Lung (tissue), 12 donors: ENCODE results near the gene TTLL5. TPM values are rescaled to one million over a fixed set of nuclear protein-coding genes. Genes with fewer than 3 reads are reported as not detected.
"Not testable (repeated sequence)": the region's sequence is repeated elsewhere in the genome, so short reads cannot be mapped to it uniquely, and the experiment has no call there.

Experiments used
- ATAC-seq: fragments of 200-7000 bp; cut with Tn5 transposase; one replicate; pipeline ENCODE4 v1.9.1; 2020; ENCODE audit warnings: moderate number of reproducible peaks; ENCODE audit not compliant: insufficient read depth, low FRiP score
- DNase-seq, 3 donors: peaks; one replicate each; pipeline ENCODE4 v3.0.0-alpha.2; 2013 to 2017
- H3K27ac ChIP-seq, 2 donors: one replicate each; pipeline ENCODE4 v1.5.1; 2013; ENCODE audit warnings: mild to moderate bottlenecking in 2 of 2, moderate library complexity in 2 of 2, control low read depth in 1 of 2, inconsistent platforms in 1 of 2, low read depth in 1 of 2, low read length in 1 of 2
- H3K27me3 ChIP-seq, 3 donors: one replicate each; pipeline ENCODE4 v1.5.1; 2013; ENCODE audit warnings: low read length in 2 of 3; ENCODE audit not compliant: control insufficient read depth in 3 of 3, insufficient read depth in 3 of 3
- H3K36me3 ChIP-seq, 4 donors: one replicate each; pipeline ENCODE4 v1.5.1; 2013; ENCODE audit warnings: low read length in 4 of 4, mild to moderate bottlenecking in 1 of 4, moderate library complexity in 1 of 4; ENCODE audit not compliant: control insufficient read depth in 4 of 4, insufficient read depth in 4 of 4
- H3K4me1 ChIP-seq, 5 donors: one replicate each; pipeline ENCODE4 v1.5.1; 2013; ENCODE audit warnings: low read length in 5 of 5, mild to moderate bottlenecking in 2 of 5, moderate library complexity in 1 of 5; ENCODE audit not compliant: control insufficient read depth in 5 of 5, insufficient read depth in 5 of 5
- H3K4me3 ChIP-seq: one replicate; pipeline ENCODE4 v1.5.1; 2013; ENCODE audit warnings: mild to moderate bottlenecking, control low read depth, moderate library complexity
- H3K9ac ChIP-seq, 2 donors: one replicate each; pipeline ENCODE4 v1.5.1; 2013; ENCODE audit warnings: low read length in 2 of 2, control low read depth in 1 of 2; ENCODE audit not compliant: insufficient read depth in 1 of 2
- H3K9me3 ChIP-seq, 4 donors: one replicate each; pipeline ENCODE4 v1.5.1; 2013; ENCODE audit warnings: low read length in 3 of 4, mild to moderate bottlenecking in 1 of 4, moderate library complexity in 1 of 4; ENCODE audit not compliant: control insufficient read depth in 4 of 4, insufficient read depth in 3 of 4
- WGBS, 2 donors: extraction: QIAGEN DNeasy Blood & Tissue Kit; methylation state at CpG; one replicate each; pipeline ENCODE4 v1.1.7; 2013; 5-methylcytosine and 5-hydroxymethylcytosine counted together
- polyA plus RNA-seq, 2 donors: library from polyadenylated mRNA; stranded (reverse); fragments of 200-250 nt; gene quantifications; one replicate each; pipeline ENCODE4 v1.2.1, GENCODE V29; 2013
- total RNA-seq, 2 donors: library from RNA; depleted of rRNA in 1 of 2; stranded (reverse); fragments of >200 nt in 1 of 2; gene quantifications; one replicate each; pipeline ENCODE4 v1.2.1, GENCODE V29; 2014 to 2021
- TF ChIP-seq, protein P1 (sequence below): IDR thresholded peaks from 2 replicates; pipeline ENCODE4 v1.5.1; 2012; ENCODE audit warnings: mild to moderate bottlenecking; ENCODE audit errors: control extremely low read depth, extremely low read depth
- donor health status: control.
- donor health status: control.
- donor health status: Bipolar disorder and iron deficiency.
- donor health status: healthy.
- donor health status: DM: yes; HTN: yes; CAD: no.

Gene TTLL5
- total and polyA plus RNA-seq, 4 donors, result 10.3 to 58.6 (median 28.8) TPM

DNA sequence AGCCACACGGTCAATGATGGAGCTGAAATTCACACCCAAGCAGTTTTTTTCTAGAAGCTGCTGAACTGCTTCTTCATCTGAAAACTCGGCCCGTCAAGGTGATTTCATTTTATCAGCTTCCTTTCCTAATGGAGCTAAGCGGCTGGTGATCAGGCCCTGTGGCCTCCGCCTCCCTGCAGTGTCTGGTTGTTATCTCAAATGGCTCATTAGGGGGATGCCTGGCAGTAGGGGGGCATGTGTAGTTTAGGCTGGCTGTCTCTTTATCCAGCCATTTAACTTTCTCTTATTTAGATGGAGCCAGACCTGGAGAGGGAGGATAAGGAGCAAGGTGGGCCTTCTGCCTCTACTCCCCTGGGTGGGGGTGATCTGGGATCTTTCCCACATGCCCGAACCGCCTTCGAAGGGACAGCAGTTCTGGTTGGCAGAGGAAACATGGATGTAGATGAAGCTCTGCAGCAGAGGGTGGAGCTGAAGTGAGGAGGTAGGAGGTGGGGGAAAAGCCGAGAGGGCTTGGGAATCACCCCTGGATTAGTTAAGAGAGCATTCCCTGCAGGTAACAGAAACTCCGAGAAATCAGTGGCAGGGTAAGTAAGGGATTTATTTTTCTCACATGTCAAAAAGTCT is 256.4 kb downstream of the TTLL5 start:
- no peak for ATAC-seq
- WGBS, 2 donors, result 86 to 92% methylated on average over 10 of the region's 10 CpGs
- no peak for DNase-seq
- Histone ChIP-seq H3K9me3 (no peaks in the 10 kb centered on the region), H3K4me3 (no peak overlapping the region), H3K27ac (no peak overlapping the region), H3K4me1 (no peaks in the 10 kb centered on the region), H3K27me3 (no peaks in the 10 kb centered on the region), H3K9ac (no peak overlapping the region), H3K36me3 (peaks cover 0 to 2% (median 0%) of the 10 kb centered on the region in 4 donors)
- TF ChIP-seq, protein P1, sequence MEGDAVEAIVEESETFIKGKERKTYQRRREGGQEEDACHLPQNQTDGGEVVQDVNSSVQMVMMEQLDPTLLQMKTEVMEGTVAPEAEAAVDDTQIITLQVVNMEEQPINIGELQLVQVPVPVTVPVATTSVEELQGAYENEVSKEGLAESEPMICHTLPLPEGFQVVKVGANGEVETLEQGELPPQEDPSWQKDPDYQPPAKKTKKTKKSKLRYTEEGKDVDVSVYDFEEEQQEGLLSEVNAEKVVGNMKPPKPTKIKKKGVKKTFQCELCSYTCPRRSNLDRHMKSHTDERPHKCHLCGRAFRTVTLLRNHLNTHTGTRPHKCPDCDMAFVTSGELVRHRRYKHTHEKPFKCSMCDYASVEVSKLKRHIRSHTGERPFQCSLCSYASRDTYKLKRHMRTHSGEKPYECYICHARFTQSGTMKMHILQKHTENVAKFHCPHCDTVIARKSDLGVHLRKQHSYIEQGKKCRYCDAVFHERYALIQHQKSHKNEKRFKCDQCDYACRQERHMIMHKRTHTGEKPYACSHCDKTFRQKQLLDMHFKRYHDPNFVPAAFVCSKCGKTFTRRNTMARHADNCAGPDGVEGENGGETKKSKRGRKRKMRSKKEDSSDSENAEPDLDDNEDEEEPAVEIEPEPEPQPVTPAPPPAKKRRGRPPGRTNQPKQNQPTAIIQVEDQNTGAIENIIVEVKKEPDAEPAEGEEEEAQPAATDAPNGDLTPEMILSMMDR, result no peak

DNA sequence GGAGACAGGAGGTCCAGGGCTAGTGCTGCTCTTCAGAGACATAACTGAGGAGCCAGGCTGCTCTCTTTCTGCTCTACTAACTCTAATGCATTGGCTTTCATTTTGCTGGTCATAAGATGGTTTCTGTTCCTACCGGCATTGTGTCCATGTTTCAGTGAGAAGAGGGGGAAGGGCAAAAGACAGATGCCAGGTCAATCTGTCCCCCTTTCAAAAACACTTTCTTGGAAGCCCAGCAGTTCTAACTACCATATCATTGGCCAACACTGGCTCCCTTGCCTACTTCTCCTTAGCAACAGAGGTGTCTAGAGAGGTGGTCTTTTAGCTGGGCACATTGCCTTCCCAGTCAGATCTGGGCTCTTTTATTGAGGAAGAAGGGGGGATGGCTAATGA is 256.9 kb downstream of the TTLL5 start:
- Histone ChIP-seq H3K27me3 (no peaks in the 10 kb centered on the region), H3K27ac (no peak overlapping the region), H3K4me1 (no peaks in the 10 kb centered on the region), H3K9me3 (no peaks in the 10 kb centered on the region), H3K4me3 (no peak overlapping the region), H3K9ac (no peak overlapping the region), H3K36me3 (peaks cover 0 to 2% (median 0%) of the 10 kb centered on the region in 4 donors)
- no peak for DNase-seq
- TF ChIP-seq, protein P1, result no peak
- WGBS, 2 donors, result 78 to 86% methylated on average over 1 of the region's 1 CpG
- no peak for ATAC-seq

DNA sequence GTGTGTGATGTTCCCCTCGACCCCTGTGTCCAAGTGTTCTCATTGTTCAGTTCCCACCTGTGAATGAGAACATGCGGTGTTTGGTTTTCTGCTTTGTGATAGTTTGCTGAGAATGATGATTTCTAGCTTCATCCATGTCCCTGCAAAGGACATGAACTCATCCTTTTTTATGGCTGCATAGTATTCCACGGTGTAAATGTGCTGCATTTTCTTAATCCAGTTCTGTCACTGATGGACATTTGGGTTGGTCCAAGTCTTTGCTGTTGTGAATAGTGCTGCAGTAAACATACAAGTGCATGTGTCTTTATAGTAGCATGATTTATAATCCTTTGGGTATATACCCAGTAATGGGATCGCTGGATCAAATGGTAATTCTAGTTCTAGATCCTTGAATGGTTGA is 259.4 kb downstream of the TTLL5 start:
- not testable (repeated sequence) for H3K36me3 ChIP-seq, H3K9me3 ChIP-seq, DNase-seq, H3K4me1 ChIP-seq, H3K4me3 ChIP-seq, H3K9ac ChIP-seq, ATAC-seq, H3K27me3 ChIP-seq, H3K27ac ChIP-seq
- 88 to 97% methylated on average over 4 of the region's 4 CpGs for WGBS, 2 donors

DNA sequence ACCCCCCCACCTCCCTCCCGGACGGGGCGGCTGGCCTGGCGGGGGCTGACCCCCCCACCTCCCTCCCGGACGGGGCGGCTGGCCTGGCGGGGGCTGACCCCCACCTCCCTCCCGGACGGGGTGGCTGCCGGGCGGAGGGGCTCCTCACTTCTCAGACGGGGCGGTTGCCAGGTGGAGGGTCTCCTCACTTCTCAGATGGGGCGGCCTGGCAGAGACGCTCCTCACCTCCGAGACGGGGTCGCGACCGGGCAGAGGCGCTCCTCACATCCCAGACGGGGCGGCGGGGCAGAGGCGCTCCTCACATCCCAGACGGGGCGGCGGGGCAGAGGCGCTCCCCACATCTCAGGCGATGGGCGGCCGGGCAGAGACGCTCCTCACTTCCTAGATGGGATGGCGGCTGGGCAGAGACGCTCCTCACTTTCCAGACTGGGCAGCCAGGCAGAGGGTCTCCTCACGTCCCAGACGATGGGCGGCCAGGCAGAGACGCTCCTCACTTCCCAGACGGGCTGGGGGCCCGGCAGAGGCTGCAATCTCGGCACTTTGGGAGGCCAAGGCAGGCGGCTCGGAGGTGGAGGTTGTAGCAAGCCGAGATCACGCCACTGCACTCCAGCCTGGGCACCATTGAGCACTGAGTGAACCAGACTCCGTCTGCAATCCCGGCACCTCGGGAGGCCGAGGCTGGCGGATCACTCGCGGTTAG is 264.2 kb downstream of the TTLL5 start:
- H3K4me1 ChIP-seq, ATAC-seq, H3K4me3 ChIP-seq, H3K36me3 ChIP-seq, H3K9me3 ChIP-seq, DNase-seq, H3K27ac ChIP-seq, H3K9ac ChIP-seq, H3K27me3 ChIP-seq: not testable (repeated sequence)
- 98% methylated on average over 35 to 49 of the region's 54 CpGs for WGBS, 2 donors
